HCT116 (cell line): ENCODE measurements around the gene ATP2A3. TPM values are rescaled to one million over a fixed set of nuclear protein-coding genes. Genes with fewer than 3 reads are reported as not detected.

Source experiments
- ATAC-seq: fragments of 200-7000 bp; cut with Tn5 transposase; 2 replicates; pipeline ENCODE4 v1.9.1; 2020; ENCODE audit warnings: mild to moderate bottlenecking, moderate library complexity
- BruUV-seq: library from RNA; stranded (reverse); fragments of 400-500 nt; replicated peaks from 2 replicates; lab custom pipeline; 2021; lab: Mats Ljungman, UMichigan
- CTCF ChIA-PET: fragments of 300-600 bp; sonication (Branson Sonifier 250); formaldehyde crosslinking; loops from one replicate; lab custom pipeline; 2021; ENCODE audit warnings: antibody characterized with exemption; lab: Charles Lee
- POLR2A ChIA-PET: fragments of 300-600, 350-600 bp; sonication (Branson Sonifier 250); formaldehyde crosslinking; loops from one replicate; lab custom pipeline; 2021; ENCODE audit warnings: antibody characterized with exemption; lab: Charles Lee
- RAD21 ChIA-PET, 2 experiments: fragments of 300-600 bp; sonication (Branson Sonifier 250); formaldehyde crosslinking; loops; one replicate each; lab custom pipeline; 2023; ENCODE audit warnings: low total read pairs in 2 of 2; ENCODE audit not compliant: uncharacterized antibody in 2 of 2, unreplicated experiment in 2 of 2, low non-redundant PET in 1 of 2; lab: Charles Lee
- DNase-seq: peaks from one replicate; pipeline ENCODE4 v3.0.0-alpha.2; 2010; ENCODE audit warnings: low read depth, low spot score
- H2AFZ ChIP-seq: fragments of 200-600 bp; shearing (Covaris generic), sonication (generic); 2 replicates; pipeline ENCODE4 v1.6.1; 2017; ENCODE audit warnings: low read depth, mixed run types, mixed read lengths, antibody characterized with exemption, low read length; ENCODE audit not compliant: poor library complexity, severe bottlenecking
- H3K27ac ChIP-seq: 2 replicates; pipeline ENCODE4 v1.5.1; 2012; ENCODE audit warnings: low read depth, low read length
- H3K27me3 ChIP-seq: fragments of 200-600 bp; sonication (generic); 2 replicates; pipeline ENCODE4 v1.6.1; 2016; ENCODE audit warnings: mixed run types, low read length, mixed read lengths; ENCODE audit not compliant: insufficient read depth
- H3K36me3 ChIP-seq, 2 experiments: fragments of 200-500 bp in 1 of 2; fragments of 200-600 bp in 1 of 2; sonication (Bioruptor generic) in 1 of 2; sonication (generic) in 1 of 2; 2 replicates each; pipeline versions ENCODE4 v1.5.1 to v1.6.1; 2014 to 2016; ENCODE audit warnings: low read length in 2 of 2, inconsistent platforms in 1 of 2, mixed read lengths in 1 of 2, mixed run types in 1 of 2; ENCODE audit not compliant: insufficient read depth in 2 of 2, control insufficient read depth in 1 of 2
- H3K4me1 ChIP-seq, 2 experiments: fragments of 200-600 bp in 1 of 2; sonication (generic) in 1 of 2; 2 replicates each; pipeline versions ENCODE4 v1.5.1 to v1.6.1; 2012 to 2017; ENCODE audit warnings: low read length in 2 of 2, inconsistent platforms in 1 of 2, mild to moderate bottlenecking in 1 of 2, mixed read lengths in 1 of 2, mixed run types in 1 of 2, moderate library complexity in 1 of 2; ENCODE audit not compliant: insufficient read depth in 2 of 2, control insufficient read depth in 1 of 2
- H3K4me2 ChIP-seq: fragments of 200-600 bp; sonication (generic); 2 replicates; pipeline ENCODE4 v1.6.1; 2017; ENCODE audit warnings: mixed run types, low read length, mixed read lengths
- H3K4me3 ChIP-seq, 2 experiments: fragments of 200-600 bp in 1 of 2; sonication (generic) in 1 of 2; replicated peaks in 1 of 2; 2 replicates each; pipeline ENCODE4 v1.5.1; 2011 to 2016; ENCODE audit warnings: low read length in 2 of 2, control low read depth in 1 of 2, low read depth in 1 of 2, mild to moderate bottlenecking in 1 of 2, mixed read lengths in 1 of 2, mixed run types in 1 of 2
- H3K79me2 ChIP-seq: fragments of 200-600 bp; sonication (generic); 2 replicates; pipeline ENCODE4 v1.6.1; 2017; ENCODE audit warnings: mild to moderate bottlenecking, mixed run types, low read length, moderate library complexity, mixed read lengths; ENCODE audit not compliant: insufficient read depth
- H3K9ac ChIP-seq: fragments of 200-600 bp; sonication (generic); 2 replicates; pipeline ENCODE4 v1.6.1; 2016; ENCODE audit warnings: low read length, mixed read lengths
- H3K9me2 ChIP-seq: fragments of 200-600 bp; sonication (generic), shearing (Covaris generic); 2 replicates; pipeline ENCODE4 v1.6.1; 2017; ENCODE audit warnings: mixed run types, mild to moderate bottlenecking, moderate library complexity; ENCODE audit not compliant: insufficient read depth
- H3K9me3 ChIP-seq, 2 experiments: fragments of 200-500 bp in 1 of 2; fragments of 200-600 bp in 1 of 2; sonication (Bioruptor generic) in 1 of 2; sonication (generic) in 1 of 2; 2 replicates each; pipeline ENCODE4 v1.6.1; 2014 to 2017; ENCODE audit warnings: low read length in 2 of 2, mixed read lengths in 2 of 2, inconsistent platforms in 1 of 2, low read depth in 1 of 2, mild to moderate bottlenecking in 1 of 2, mixed run types in 1 of 2, moderate library complexity in 1 of 2; ENCODE audit not compliant: control insufficient read depth in 1 of 2, insufficient read depth in 1 of 2
- H4K20me1 ChIP-seq: fragments of 200-600 bp; sonication (generic), shearing (Covaris generic); 2 replicates; pipeline ENCODE4 v1.6.1; 2017; ENCODE audit warnings: mixed run types, mild to moderate bottlenecking, moderate library complexity; ENCODE audit not compliant: insufficient read depth
- EGR1 ChIP-seq: IDR thresholded peaks from 2 replicates; pipeline ENCODE4 v1.6.1; 2012; ENCODE audit warnings: low read depth
- ELF1 ChIP-seq: IDR thresholded peaks from 2 replicates; pipeline ENCODE4 v1.6.1; 2012; ENCODE audit warnings: low read depth, borderline replicate concordance
- EZH2 ChIP-seq: fragments of 200-600 bp; sonication (generic); IDR thresholded peaks from 2 replicates; pipeline ENCODE4 v1.6.1; 2017; ENCODE audit warnings: antibody characterized with exemption, mixed run types
- POLR2AphosphoS5 ChIP-seq: IDR thresholded peaks from 2 replicates; pipeline ENCODE4 v1.6.1; 2011; ENCODE audit warnings: mild to moderate bottlenecking, low read depth, low read length, moderate library complexity
- TCF7L2 ChIP-seq: IDR thresholded peaks from 2 replicates; pipeline ENCODE4 v1.7.0; 2011; ENCODE audit warnings: borderline replicate concordance, inconsistent platforms; ENCODE audit not compliant: insufficient read depth, insufficient read length; ENCODE audit errors: extremely low read depth
- intact Hi-C: fragments of 100-400 bp; cut with micrococcal nuclease; formaldehyde crosslinking; loops from 2 replicates; pipeline ENCODE4 v1.10.0; 2022
- total RNA-seq: library from RNA; stranded (reverse); gene quantifications from one replicate; pipeline ENCODE4 v1.2.1, GENCODE V29; 2021; ENCODE audit not compliant: unreplicated experiment

The ATP2A3 gene
- total RNA-seq, 1 experiment from 2014 or later, result 23.1 TPM

DNA sequence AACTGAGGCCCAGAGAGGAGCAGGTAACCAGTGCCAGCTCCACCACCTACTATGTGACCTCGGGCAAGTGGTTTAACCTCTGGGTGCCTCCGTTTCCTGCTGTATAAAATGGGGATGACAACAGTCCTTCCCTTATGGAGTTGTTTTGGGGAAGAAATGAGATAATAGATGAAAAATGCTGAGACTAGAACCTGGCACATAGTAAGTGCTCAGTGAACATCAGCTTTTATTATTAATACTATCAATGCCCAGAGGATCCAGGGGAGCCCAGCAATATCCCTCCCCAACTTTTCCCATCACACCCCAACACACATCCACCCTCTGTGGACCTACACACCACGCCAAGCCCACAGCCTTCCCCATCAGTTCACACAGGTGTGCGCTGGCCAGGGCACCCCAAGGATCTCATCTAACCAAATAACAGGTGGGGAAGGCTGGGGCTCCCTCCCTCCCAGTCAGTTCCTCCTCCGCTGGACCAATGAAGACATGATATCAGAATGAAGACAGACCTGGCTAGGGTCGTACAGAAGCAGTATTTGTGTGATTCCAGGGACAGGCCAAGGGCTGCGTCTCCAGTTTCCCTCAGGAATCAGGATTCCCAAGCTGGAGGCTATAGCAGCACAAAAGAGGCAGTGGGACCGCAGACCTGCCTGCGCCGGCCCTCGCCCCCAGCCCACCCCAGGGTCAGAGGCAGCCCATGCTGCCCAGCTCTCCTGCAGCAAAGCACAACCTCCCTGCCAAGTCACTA lies 1.8 kb downstream of the ATP2A3 start:
- no peak overlapping the region for H3K27ac ChIP-seq
- CTCF ChIA-PET, result no interaction called here
- no peak overlapping the region for H3K4me3 ChIP-seq
- no peak overlapping the region for H2AFZ ChIP-seq
- H3K4me1 ChIP-seq, result peaks cover 23 to 40% of the 10 kb centered on the region in 2 experiments
- POLR2A ChIA-PET, result no interaction called here
- no peaks in the 10 kb centered on the region for H3K27me3 ChIP-seq
- no peak overlapping the region; the same call in 1 of the 2 replicates for H3K4me2 ChIP-seq
- ATAC-seq, result no peak
- H3K9me2 ChIP-seq, result no peaks in the 10 kb centered on the region
- no peaks in the 10 kb centered on the region for H3K79me2 ChIP-seq
- H3K9me3 ChIP-seq, result no peaks in the 10 kb centered on the region
- TF ChIP-seq POLR2AphosphoS5, result no peak
- no peak for TF ChIP-seq ELF1
- no peak for TF ChIP-seq EGR1
- TF ChIP-seq EZH2, result no peak
- TF ChIP-seq, all 23 proteins: peak for 0
- RAD21 ChIA-PET, result no interaction called here
- no TSS peak for BruUV-seq
- intact Hi-C loops, result no loop called here
- H3K9ac ChIP-seq, result no peak overlapping the region
- no peaks in the 10 kb centered on the region for H3K36me3 ChIP-seq
- H4K20me1 ChIP-seq, result no peaks in the 10 kb centered on the region
- no peak for DNase-seq

DNA sequence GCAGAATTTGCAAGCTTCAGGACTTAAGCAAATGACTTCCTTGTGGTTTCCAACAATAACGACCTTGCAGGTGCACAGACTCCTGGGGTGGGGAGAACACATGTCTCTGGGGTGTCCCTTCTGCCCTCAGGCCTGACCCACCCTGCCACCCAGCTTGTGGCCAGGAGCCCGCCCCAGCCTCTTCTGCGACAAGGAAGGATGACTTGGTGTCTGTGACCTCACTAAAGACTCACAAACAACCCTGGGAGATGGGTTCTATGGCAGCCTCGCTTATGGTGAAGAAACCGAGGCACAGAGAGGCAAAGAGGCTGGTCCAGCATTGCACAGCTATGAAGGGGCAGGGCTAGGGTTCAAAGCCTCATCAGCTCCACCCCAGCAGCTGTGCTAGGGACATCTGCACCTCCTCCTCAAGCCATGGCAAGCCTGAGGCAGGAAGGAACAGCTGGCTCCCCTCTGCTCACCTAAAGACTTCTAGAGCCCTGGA lies 2.6 kb downstream of the ATP2A3 start:
- Histone ChIP-seq H3K4me3 (no peak overlapping the region), H3K27ac (no peak overlapping the region), H3K9ac (no peak overlapping the region), H3K4me1 (peaks cover 23 to 40% of the 10 kb centered on the region in 2 experiments), H3K4me2 (no peak overlapping the region), H2AFZ (no peak overlapping the region), H3K27me3 (no peaks in the 10 kb centered on the region), H3K79me2 (no peaks in the 10 kb centered on the region), H3K36me3 (no peaks in the 10 kb centered on the region), H4K20me1 (no peaks in the 10 kb centered on the region), H3K9me2 (no peaks in the 10 kb centered on the region), H3K9me3 (no peaks in the 10 kb centered on the region)
- ATAC-seq, result no peak
- no peak for DNase-seq
- RAD21 ChIA-PET, result interaction anchor here in 1 of 2 experiments (0.6 kb wide), 1 partner anchor 18 kb away, joined by 4 read pairs; no protein-coding TSS in a partner anchor
- TF ChIP-seq TCF7L2, result no peak
- no TSS peak for BruUV-seq
- POLR2A ChIA-PET, result no interaction called here
- intact Hi-C loops, result no loop called here
- CTCF ChIA-PET, result no interaction called here
